GM23338 (cell line): ENCODE measurements around the gene SLC25A15. TPM values are rescaled to one million over a fixed set of nuclear protein-coding genes. Genes with fewer than 3 reads are reported as not detected.
"Not testable (repeated sequence)": the region's sequence is repeated elsewhere in the genome, so short reads cannot be mapped to it uniquely, and the experiment has no call there.

Experiments used
- ATAC-seq: fragments of 200-7000 bp; cut with Tn5 transposase; 3 replicates; pipeline ENCODE4 v1.9.1; 2020
- DNase-seq: peaks from one replicate; pipeline ENCODE4 v3.0.0-alpha.2; 2015; ENCODE audit warnings: low spot score
- H2AFZ ChIP-seq: fragments of 200-600 bp; sonication (generic); 2 replicates; pipeline ENCODE4 v1.8.0; 2016; ENCODE audit warnings: antibody characterized with exemption, mild to moderate bottlenecking, moderate library complexity
- H3F3A ChIP-seq: fragments of 200-600 bp; sonication (generic); replicated peaks from 2 replicates; pipeline ENCODE4 v1.8.0; 2017; ENCODE audit warnings: antibody characterized with exemption, mixed run types, low read depth
- H3K27ac ChIP-seq: fragments of 200-600 bp; sonication (generic); 2 replicates; pipeline ENCODE4 v1.6.1; 2016; ENCODE audit warnings: low read depth
- H3K27me3 ChIP-seq: fragments of 200-600 bp; sonication (generic); 2 replicates; pipeline ENCODE4 v1.8.0; 2016; ENCODE audit warnings: mild to moderate bottlenecking, mixed run types, moderate library complexity; ENCODE audit not compliant: insufficient read depth
- H3K36me3 ChIP-seq: fragments of 200-600 bp; sonication (generic); 2 replicates; pipeline ENCODE4 v1.8.0; 2016; ENCODE audit warnings: mild to moderate bottlenecking; ENCODE audit not compliant: insufficient read depth
- H3K4me1 ChIP-seq: fragments of 200-600 bp; sonication (generic); 2 replicates; pipeline ENCODE4 v1.8.0; 2016; ENCODE audit warnings: mild to moderate bottlenecking, moderate library complexity; ENCODE audit not compliant: insufficient read depth
- H3K4me2 ChIP-seq: fragments of 200-600 bp; sonication (generic); 2 replicates; pipeline ENCODE4 v1.7.1; 2017; ENCODE audit warnings: mixed run types
- H3K4me3 ChIP-seq: fragments of 200-600 bp; sonication (generic); 2 replicates; pipeline ENCODE4 v1.6.1; 2016; ENCODE audit warnings: mixed run types
- H3K79me2 ChIP-seq: fragments of 200-600 bp; sonication (generic); replicated peaks from 2 replicates; pipeline ENCODE4 v1.8.0; 2017; ENCODE audit warnings: mild to moderate bottlenecking; ENCODE audit not compliant: insufficient read depth
- H3K9me2 ChIP-seq: fragments of 200-600 bp; sonication (generic); 2 replicates; pipeline ENCODE4 v1.8.0; 2017; ENCODE audit not compliant: insufficient read depth
- H4K20me1 ChIP-seq: fragments of 200-600 bp; sonication (generic); replicated peaks from 2 replicates; pipeline ENCODE4 v1.8.0; 2017; ENCODE audit warnings: mild to moderate bottlenecking; ENCODE audit not compliant: insufficient read depth
- H3K27ac Mint-ChIP-seq: 2 replicates; pipeline ENCODE4 v1.8.0; 2020; ENCODE audit warnings: inconsistent platforms, mild to moderate bottlenecking, moderate library complexity, mixed read lengths
- H3K27me3 Mint-ChIP-seq: 3 replicates; pipeline ENCODE4 v1.8.0; 2022; ENCODE audit warnings: low read depth, mild to moderate bottlenecking, moderate library complexity, mixed read lengths, inconsistent platforms; ENCODE audit not compliant: insufficient read depth, poor library complexity
- H3K36me3 Mint-ChIP-seq: 3 replicates; pipeline ENCODE4 v1.8.0; 2021; ENCODE audit warnings: low read depth, mild to moderate bottlenecking, inconsistent platforms, moderate library complexity, mixed read lengths
- H3K4me1 Mint-ChIP-seq: 3 replicates; pipeline ENCODE4 v1.8.0; 2020; ENCODE audit warnings: mild to moderate bottlenecking, inconsistent platforms, mixed read lengths
- H3K4me3 Mint-ChIP-seq: 3 replicates; pipeline ENCODE4 v1.8.0; 2021; ENCODE audit warnings: moderate library complexity, mild to moderate bottlenecking, inconsistent platforms, mixed read lengths
- H3K9me3 Mint-ChIP-seq: 3 replicates; pipeline ENCODE4 v1.8.0; 2020; ENCODE audit warnings: moderate library complexity, mild to moderate bottlenecking, inconsistent platforms, mixed read lengths
- CTCF ChIP-seq, 2 experiments: fragments of 200-600 bp in 1 of 2; sonication (generic) in 1 of 2; conservative IDR thresholded peaks; 2 replicates each; pipeline versions ENCODE4 v1.5.1 to v1.6.1; 2016 to 2017; ENCODE audit warnings: antibody characterized with exemption in 2 of 2, low read depth in 2 of 2, mild to moderate bottlenecking in 2 of 2, moderate library complexity in 1 of 2
- JUNB ChIP-seq: IDR thresholded peaks from one replicate; pipeline ENCODE4 v1.6.1; 2016; ENCODE audit warnings: antibody characterized with exemption; ENCODE audit not compliant: unreplicated experiment
- polyA plus RNA-seq: library from polyadenylated mRNA; unstranded; fragments of >200 nt; fragmentation: Nextera tagmentation; extraction: Ambion mirVana; gene quantifications from 2 replicates; pipeline ENCODE4 v1.2.1, GENCODE V29; 2016
- total RNA-seq: library from RNA; depleted of rRNA; stranded (reverse); fragments of >200 nt; shearing (Covaris generic); gene quantifications from 2 replicates; pipeline ENCODE4 v1.2.3, GENCODE V29; 2014
- TF ChIP-seq, protein P1 (sequence below): fragments of 250-450 bp; sonication (Bioruptor Pico); IDR thresholded peaks from 2 replicates; pipeline ENCODE4 v1.5.0; 2020; ENCODE audit warnings: mild to moderate bottlenecking, moderate library complexity

Gene SLC25A15
- total and polyA plus RNA-seq, 2 experiments from 2014 or later = 6.5 to 32.6 TPM

GRCh38 chr13:40819797-40820315 is 30.4 kb downstream of the SLC25A15 start:
- H3K9me3 Mint-ChIP-seq = peaks cover 14% of the 10 kb centered on the region; the same call in 2 of the 3 replicates
- no peak overlapping the region for H3K27ac Mint-ChIP-seq
- Histone ChIP-seq H3K4me1 (no peaks in the 10 kb centered on the region), H3F3A (no peaks in the 10 kb centered on the region), H3K4me2 (no peak overlapping the region), H3K27ac (no peak overlapping the region), H3K36me3 (no peaks in the 10 kb centered on the region), H2AFZ (no peak overlapping the region), H3K79me2 (no peaks in the 10 kb centered on the region), H4K20me1 (no peaks in the 10 kb centered on the region), H3K27me3 (no peaks in the 10 kb centered on the region), H3K9me2 (no peaks in the 10 kb centered on the region), H3K4me3 (no peak overlapping the region)
- TF ChIP-seq CTCF (conservative IDR thresholded peaks at IDR 0.05; ENCODE audit: low read depth in 2 of 2) = no peak
- no peak for TF ChIP-seq JUNB
- TF ChIP-seq, protein P1, sequence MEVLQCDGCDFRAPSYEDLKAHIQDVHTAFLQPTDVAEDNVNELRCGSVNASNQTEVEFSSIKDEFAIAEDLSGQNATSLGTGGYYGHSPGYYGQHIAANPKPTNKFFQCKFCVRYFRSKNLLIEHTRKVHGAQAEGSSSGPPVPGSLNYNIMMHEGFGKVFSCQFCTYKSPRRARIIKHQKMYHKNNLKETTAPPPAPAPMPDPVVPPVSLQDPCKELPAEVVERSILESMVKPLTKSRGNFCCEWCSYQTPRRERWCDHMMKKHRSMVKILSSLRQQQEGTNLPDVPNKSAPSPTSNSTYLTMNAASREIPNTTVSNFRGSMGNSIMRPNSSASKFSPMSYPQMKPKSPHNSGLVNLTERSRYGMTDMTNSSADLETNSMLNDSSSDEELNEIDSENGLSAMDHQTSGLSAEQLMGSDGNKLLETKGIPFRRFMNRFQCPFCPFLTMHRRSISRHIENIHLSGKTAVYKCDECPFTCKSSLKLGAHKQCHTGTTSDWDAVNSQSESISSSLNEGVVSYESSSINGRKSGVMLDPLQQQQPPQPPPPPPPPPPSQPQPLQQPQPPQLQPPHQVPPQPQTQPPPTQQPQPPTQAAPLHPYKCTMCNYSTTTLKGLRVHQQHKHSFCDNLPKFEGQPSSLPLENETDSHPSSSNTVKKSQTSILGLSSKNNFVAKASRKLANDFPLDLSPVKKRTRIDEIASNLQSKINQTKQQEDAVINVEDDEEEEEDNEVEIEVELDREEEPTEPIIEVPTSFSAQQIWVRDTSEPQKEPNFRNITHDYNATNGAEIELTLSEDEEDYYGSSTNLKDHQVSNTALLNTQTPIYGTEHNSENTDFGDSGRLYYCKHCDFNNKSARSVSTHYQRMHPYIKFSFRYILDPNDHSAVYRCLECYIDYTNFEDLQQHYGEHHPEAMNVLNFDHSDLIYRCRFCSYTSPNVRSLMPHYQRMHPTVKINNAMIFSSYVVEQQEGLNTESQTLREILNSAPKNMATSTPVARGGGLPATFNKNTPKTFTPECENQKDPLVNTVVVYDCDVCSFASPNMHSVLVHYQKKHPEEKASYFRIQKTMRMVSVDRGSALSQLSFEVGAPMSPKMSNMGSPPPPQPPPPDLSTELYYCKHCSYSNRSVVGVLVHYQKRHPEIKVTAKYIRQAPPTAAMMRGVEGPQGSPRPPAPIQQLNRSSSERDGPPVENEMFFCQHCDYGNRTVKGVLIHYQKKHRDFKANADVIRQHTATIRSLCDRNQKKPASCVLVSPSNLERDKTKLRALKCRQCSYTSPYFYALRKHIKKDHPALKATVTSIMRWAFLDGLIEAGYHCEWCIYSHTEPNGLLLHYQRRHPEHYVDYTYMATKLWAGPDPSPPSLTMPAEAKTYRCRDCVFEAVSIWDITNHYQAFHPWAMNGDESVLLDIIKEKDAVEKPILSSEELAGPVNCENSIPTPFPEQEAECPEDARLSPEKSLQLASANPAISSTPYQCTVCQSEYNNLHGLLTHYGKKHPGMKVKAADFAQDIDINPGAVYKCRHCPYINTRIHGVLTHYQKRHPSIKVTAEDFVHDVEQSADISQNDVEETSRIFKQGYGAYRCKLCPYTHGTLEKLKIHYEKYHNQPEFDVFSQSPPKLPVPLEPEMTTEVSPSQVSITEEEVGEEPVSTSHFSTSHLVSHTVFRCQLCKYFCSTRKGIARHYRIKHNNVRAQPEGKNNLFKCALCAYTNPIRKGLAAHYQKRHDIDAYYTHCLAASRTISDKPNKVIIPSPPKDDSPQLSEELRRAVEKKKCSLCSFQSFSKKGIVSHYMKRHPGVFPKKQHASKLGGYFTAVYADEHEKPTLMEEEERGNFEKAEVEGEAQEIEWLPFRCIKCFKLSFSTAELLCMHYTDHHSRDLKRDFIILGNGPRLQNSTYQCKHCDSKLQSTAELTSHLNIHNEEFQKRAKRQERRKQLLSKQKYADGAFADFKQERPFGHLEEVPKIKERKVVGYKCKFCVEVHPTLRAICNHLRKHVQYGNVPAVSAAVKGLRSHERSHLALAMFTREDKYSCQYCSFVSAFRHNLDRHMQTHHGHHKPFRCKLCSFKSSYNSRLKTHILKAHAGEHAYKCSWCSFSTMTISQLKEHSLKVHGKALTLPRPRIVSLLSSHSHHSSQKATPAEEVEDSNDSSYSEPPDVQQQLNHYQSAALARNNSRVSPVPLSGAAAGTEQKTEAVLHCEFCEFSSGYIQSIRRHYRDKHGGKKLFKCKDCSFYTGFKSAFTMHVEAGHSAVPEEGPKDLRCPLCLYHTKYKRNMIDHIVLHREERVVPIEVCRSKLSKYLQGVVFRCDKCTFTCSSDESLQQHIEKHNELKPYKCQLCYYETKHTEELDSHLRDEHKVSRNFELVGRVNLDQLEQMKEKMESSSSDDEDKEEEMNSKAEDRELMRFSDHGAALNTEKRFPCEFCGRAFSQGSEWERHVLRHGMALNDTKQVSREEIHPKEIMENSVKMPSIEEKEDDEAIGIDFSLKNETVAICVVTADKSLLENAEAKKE (CRISPR knock-in tag) = no peak
- ATAC-seq = no peak
- peaks cover 5% of the 10 kb centered on the region; the same call in 2 of the 3 replicates for H3K36me3 Mint-ChIP-seq
- H3K4me3 Mint-ChIP-seq = no peak overlapping the region
- no peak for DNase-seq
- H3K27me3 Mint-ChIP-seq = no peaks in the 10 kb centered on the region
- H3K4me1 Mint-ChIP-seq = no peaks in the 10 kb centered on the region

- not testable (repeated sequence) for H3K27me3 ChIP-seq, H3K4me3 ChIP-seq, H3K4me1 ChIP-seq, H3F3A ChIP-seq, H4K20me1 ChIP-seq, ATAC-seq, H3K9me3 Mint-ChIP-seq, H3K27ac ChIP-seq, H3K36me3 ChIP-seq, H3K4me2 ChIP-seq, H3K4me1 Mint-ChIP-seq, H2AFZ ChIP-seq, H3K4me3 Mint-ChIP-seq, H3K27me3 Mint-ChIP-seq, H3K27ac Mint-ChIP-seq, DNase-seq, H3K79me2 ChIP-seq, H3K36me3 Mint-ChIP-seq, H3K9me2 ChIP-seq
Measured at GRCh38 chr13:40839725-40840124, 50.3 kb downstream of the SLC25A15 start.

- H3K9me3 Mint-ChIP-seq, H3K4me1 Mint-ChIP-seq, H3K4me3 ChIP-seq, DNase-seq, H3K27ac ChIP-seq, H3K27ac Mint-ChIP-seq, H3K4me1 ChIP-seq, H3K9me2 ChIP-seq, H3K27me3 ChIP-seq, H3K79me2 ChIP-seq, ATAC-seq, H3K27me3 Mint-ChIP-seq, H3K36me3 Mint-ChIP-seq, H4K20me1 ChIP-seq, H3K4me3 Mint-ChIP-seq, H3K36me3 ChIP-seq, H3K4me2 ChIP-seq, H2AFZ ChIP-seq, H3F3A ChIP-seq: not testable (repeated sequence)
Measured at GRCh38 chr13:40840955-40841354, 51.5 kb downstream of the SLC25A15 start.
